NB4 (cell line): ENCODE data around the gene SUDS3.

Experiments used
- MYC ChIP-seq: IDR thresholded peaks from 2 replicates; pipeline ENCODE4 v1.6.1; 2011; ENCODE audit warnings: low read depth, low read length
- POLR2A ChIP-seq: IDR thresholded peaks from 2 replicates; pipeline ENCODE4 v1.6.1; 2011; ENCODE audit warnings: mild to moderate bottlenecking; ENCODE audit not compliant: insufficient read length; ENCODE audit errors: extremely low read depth
- TF ChIP-seq, protein P1 (sequence below): IDR thresholded peaks from one replicate; pipeline ENCODE4 v1.5.1; 2012; ENCODE audit warnings: low read depth, low read length
- TF ChIP-seq, protein P2 (sequence below): IDR thresholded peaks from 2 replicates; pipeline ENCODE4 v1.6.1; 2011; ENCODE audit warnings: low read depth, low read length

DNA sequence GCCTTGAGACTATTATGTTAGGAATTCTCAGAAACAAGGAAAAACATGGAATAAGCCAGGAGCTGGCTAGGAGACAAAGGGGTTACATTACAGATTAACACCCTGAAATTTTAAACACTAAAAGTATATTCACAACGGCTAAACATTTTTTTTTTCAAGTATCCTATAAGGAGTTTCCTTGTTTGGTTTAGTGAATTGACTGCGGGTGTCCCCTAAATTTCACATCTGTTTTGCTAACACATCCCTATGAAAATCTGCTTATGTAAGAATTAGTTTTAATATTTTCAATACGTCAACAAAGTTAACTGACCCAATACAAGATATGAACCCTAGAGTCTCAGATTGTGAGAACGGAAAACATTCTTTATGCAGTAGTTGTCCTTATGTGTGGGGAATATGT lies 22.6 kb upstream of the SUDS3 start:
- TF ChIP-seq, protein P1, sequence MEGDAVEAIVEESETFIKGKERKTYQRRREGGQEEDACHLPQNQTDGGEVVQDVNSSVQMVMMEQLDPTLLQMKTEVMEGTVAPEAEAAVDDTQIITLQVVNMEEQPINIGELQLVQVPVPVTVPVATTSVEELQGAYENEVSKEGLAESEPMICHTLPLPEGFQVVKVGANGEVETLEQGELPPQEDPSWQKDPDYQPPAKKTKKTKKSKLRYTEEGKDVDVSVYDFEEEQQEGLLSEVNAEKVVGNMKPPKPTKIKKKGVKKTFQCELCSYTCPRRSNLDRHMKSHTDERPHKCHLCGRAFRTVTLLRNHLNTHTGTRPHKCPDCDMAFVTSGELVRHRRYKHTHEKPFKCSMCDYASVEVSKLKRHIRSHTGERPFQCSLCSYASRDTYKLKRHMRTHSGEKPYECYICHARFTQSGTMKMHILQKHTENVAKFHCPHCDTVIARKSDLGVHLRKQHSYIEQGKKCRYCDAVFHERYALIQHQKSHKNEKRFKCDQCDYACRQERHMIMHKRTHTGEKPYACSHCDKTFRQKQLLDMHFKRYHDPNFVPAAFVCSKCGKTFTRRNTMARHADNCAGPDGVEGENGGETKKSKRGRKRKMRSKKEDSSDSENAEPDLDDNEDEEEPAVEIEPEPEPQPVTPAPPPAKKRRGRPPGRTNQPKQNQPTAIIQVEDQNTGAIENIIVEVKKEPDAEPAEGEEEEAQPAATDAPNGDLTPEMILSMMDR, result no peak
- no peak for TF ChIP-seq POLR2A
- TF ChIP-seq, protein P2, sequence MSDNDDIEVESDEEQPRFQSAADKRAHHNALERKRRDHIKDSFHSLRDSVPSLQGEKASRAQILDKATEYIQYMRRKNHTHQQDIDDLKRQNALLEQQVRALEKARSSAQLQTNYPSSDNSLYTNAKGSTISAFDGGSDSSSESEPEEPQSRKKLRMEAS, result no peak
- no peak for TF ChIP-seq MYC
